ENCODE data around the gene CWH43.
"Not testable (repeated sequence)": the region's sequence is repeated elsewhere in the genome, so short reads cannot be mapped to it uniquely, and the experiment has no call there.

The CWH43 gene

GRCh38 chr4:48979914-48980579, 6.0 kb upstream of the CWH43 start:
- no peak for DNase-seq

- not testable (repeated sequence) for DNase-seq
Observed at GRCh38 chr4:48984005-48984404, 2.1 kb upstream of the CWH43 start.

GRCh38 chr4:48985602-48985975, 486 bp upstream of the CWH43 start:
- no peak for DNase-seq

- DNase-seq, result no peak
Observed at GRCh38 chr4:48986654-48987164, 634 bp downstream of the CWH43 start.

- DNase-seq, result no peak
Observed at GRCh38 chr4:48989461-48990203, 3.6 kb downstream of the CWH43 start.

GRCh38 chr4:48991357-48991756, 5.3 kb downstream of the CWH43 start:
- no peak for DNase-seq

GRCh38 chr4:48997962-48998361, 11.9 kb downstream of the CWH43 start:
- no peak for DNase-seq

- DNase-seq, result no peak
Observed at GRCh38 chr4:48998440-48998839, 12.4 kb downstream of the CWH43 start.

- DNase-seq, result no peak
Observed at GRCh38 chr4:49000806-49001205, 14.7 kb downstream of the CWH43 start.

GRCh38 chr4:49002931-49003330, 16.9 kb downstream of the CWH43 start:
- DNase-seq, result no peak

- no peak for DNase-seq
Observed at GRCh38 chr4:49018718-49019295, 32.7 kb downstream of the CWH43 start.

- no peak for DNase-seq
Observed at GRCh38 chr4:49032440-49033161, 46.5 kb downstream of the CWH43 start.

GRCh38 chr4:49036528-49036927, 50.5 kb downstream of the CWH43 start:
- DNase-seq, result no peak

GRCh38 chr4:49044270-49044669, 58.2 kb downstream of the CWH43 start:
- no peak for DNase-seq

- no peak for DNase-seq
Observed at GRCh38 chr4:49058306-49058705, 72.2 kb downstream of the CWH43 start.

- no peak for DNase-seq
Observed at GRCh38 chr4:49063670-49064069, 77.6 kb downstream of the CWH43 start.

- DNase-seq, result not testable (repeated sequence)
Observed at GRCh38 chr4:49072196-49072595, 86.1 kb downstream of the CWH43 start.

- DNase-seq, result not testable (repeated sequence)
Observed at GRCh38 chr4:49091883-49092282, 105.8 kb downstream of the CWH43 start.

GRCh38 chr4:49092608-49093135, 106.6 kb downstream of the CWH43 start:
- DNase-seq, result not testable (repeated sequence)

- not testable (repeated sequence) for DNase-seq
Observed at GRCh38 chr4:49096215-49096614, 110.1 kb downstream of the CWH43 start.

GRCh38 chr4:49096627-49097026, 110.6 kb downstream of the CWH43 start:
- DNase-seq, result not testable (repeated sequence)

- DNase-seq, result not testable (repeated sequence)
Observed at GRCh38 chr4:49097071-49097470, 111.0 kb downstream of the CWH43 start.

GRCh38 chr4:49097505-49097904, 111.4 kb downstream of the CWH43 start:
- not testable (repeated sequence) for DNase-seq

Measured in islet precursor cell (in vitro differentiated cells).